ENCODE data around the gene HS3ST4. TPM values are rescaled to one million over a fixed set of nuclear protein-coding genes. Genes with fewer than 3 reads are reported as not detected.
"Not testable (repeated sequence)": the region's sequence is repeated elsewhere in the genome, so short reads cannot be mapped to it uniquely, and the experiment has no call there.

Gene HS3ST4
- total RNA-seq, 1 donor from 2014 or later, result not detected

DNA sequence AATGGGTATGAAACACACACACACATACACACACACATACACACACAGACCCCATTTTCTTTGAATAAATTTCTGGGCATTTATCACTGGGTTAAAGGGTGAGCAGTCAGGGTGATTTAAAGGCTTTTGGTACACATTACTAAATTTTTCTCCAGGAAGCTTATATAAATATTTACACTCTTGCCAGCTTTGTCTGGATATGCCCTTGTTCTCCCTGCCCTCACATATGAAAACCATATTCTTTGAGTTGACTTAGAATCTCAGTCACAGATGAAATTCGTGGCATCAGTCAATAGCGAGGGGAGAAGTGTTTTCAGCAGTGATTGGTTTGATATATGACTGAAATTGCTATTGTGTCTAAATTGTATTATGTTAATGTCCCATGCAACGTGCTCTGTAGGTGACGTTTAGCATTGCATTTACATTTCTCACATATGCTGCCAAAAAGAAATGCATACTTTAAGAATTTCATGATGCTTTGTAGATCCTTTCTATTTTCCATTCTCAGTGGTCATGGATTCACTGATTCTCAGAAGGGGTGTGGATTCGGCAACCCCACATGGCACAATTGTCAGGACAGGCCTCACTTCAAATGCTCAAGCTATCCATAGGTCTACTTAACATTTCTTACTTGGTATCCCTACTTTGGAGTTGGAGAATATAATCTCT is 34.8 kb downstream of the HS3ST4 start:
- DNase-seq (ENCODE audit: missing footprints) (no peak), ATAC-seq (no peak)
- intact Hi-C loops (cut with DNase I), result no loop called here

DNA sequence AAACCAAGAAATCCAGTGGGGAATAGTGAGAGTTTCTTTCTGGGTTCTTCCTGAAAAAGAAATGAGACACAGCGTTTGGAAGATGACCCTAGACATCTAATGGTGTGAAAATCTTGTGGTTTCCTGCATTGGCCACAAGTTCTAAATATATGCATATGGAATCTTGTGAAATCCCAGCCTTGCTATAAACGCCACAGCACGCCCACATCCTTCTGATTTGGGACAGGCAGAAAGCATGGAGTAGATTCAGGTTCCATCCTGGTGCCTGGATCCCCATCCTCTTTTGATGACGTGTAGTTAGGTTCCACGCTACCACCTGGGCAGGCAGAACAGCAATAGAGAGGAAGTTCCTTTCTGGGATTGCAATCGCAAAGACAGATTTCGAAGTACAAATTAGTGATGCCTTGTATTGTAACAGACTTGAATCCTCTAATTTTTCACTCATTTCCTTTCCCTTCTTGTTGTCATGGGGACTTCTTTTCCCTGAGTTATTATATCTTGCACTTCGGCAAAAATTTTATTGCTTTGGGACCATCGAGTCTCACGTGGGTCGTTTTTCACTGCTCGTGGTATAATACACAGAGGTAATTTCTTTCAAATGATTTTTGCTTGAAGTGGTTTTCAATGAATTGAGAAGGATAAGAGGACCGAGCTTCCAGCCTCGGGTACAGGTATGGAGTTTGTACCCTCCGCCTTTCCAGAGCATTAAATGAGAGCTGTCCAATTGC is 37.6 kb downstream of the HS3ST4 start:
- intact Hi-C loops (cut with DNase I), result no loop called here
- ATAC-seq (no peak), DNase-seq (ENCODE audit: missing footprints) (no peak)

DNA sequence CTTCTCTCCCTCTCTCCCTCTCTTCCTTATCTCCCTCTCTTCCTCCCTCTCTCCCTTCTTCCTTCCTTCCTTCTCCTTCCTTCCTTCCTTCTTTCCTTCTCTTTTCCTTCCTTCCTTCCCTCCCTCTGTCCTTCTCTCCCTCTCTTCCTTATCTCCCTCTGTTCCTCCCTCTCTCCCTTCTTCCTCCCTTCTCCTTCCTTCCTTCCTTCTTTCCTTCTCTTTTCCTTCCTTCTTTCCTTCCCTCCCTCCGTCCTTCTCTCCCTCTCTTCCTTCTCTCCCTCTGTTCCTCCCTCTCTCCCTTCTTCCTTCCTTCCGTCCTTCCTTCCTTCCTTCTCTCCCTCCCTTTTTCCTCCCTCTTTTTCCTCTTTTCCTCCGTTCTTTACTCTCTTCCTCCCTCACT is 38.6 kb downstream of the HS3ST4 start:
- DNase-seq (ENCODE audit: missing footprints) (no peak), ATAC-seq (no peak)
- intact Hi-C loops (cut with DNase I), result no loop called here

DNA sequence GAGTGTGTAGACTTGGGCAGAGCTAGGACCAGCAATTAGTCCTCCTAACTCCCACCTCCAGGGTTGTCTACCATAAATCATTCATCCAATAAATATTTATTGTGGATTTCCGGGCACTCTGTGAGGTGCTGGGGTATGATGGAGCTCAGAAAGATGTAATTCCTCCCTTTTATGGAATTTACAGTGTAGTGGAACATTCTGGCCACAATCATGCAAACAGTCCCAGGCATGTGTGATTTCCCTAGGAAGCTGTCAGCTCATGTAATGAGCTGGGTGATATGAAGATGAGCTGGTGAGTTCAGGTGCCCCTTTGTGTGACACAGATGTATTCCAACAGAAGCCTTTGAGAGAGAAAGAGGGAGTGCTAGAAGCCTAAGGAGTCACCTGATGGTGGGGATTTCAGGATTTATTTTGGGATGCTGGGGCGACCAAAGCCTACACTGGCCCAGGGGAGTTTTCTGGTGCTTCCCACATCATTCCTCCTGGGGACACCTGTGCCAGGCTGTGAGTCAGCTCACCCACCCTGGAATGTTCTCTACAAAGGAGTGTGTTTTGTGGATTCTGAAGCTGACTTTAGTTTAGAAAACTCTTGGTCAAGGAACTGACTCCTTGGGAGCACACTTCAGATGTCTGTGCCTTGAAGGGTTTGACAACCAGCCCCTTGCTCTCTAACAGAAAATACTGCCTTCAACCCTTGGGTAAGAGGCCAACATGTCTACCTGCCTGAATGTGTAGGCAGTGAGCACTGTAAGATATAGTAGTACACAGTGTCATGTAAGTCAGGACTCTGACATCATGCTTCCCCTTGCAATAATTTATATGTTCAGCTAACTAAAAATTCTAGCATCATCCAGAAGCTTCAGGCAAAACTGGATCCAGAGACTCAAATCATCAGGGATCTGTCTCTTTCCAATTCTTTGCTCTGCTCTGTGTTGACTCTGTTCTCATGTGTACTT is 42.9 kb downstream of the HS3ST4 start:
- no peak for ATAC-seq
- intact Hi-C loops (cut with DNase I), result no loop called here

DNA sequence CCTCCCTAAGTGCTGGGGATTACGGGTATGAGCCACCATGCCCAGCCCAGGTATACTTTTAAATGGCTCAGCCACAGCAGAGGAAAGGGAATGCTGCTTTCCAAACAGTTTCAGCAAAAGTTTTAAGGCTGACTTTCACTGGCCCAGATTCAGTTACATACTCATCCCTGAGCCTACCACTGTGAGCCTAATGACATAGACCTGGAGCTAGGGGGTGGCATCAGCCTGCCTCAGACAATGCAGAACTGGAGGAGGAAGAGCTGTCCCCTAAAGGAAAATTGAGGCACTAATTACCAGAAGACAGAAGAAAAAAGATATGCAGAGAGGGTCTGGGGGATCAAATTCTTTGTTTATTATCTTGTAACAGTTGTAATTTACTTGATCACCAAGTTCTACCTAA is 43.9 kb downstream of the HS3ST4 start:
- DNase-seq (ENCODE audit: missing footprints) (no peak), ATAC-seq (no peak)
- intact Hi-C loops (cut with DNase I), result no loop called here

More for the DNA sequence above, 42.9 kb downstream of the HS3ST4 start:
- no peak for DNase-seq (ENCODE audit: missing footprints)

DNA sequence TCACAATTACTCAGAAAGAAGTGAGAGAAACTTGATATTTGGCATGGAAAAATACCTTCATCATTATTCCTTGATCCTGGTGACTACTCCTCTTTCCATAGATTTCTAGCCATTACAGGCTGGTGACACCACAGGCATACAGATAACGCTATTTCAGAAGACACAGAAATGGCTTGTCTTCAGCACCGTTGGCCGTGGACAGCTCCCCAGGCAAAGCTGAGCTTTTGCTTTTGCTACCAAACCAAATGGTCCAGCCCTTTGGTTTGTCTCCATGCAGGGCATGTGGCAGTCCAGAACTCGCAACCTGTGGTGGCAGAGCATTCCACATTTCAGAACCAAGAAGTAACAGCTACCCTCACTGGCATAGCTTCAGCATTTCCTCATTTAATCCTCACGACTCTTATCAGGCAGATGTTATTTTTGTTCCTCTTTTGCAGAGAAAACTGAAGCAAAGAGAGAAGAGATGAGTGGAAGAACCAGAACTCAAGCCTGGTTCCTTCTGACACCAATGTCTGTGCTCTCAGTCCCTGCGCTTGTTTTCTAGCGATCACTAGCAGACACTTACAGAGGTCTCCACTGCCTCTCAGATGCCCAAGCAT is 55.5 kb downstream of the HS3ST4 start:
- ATAC-seq (no peak), DNase-seq (ENCODE audit: missing footprints) (no peak)
- intact Hi-C loops (cut with DNase I), result no loop called here

DNA sequence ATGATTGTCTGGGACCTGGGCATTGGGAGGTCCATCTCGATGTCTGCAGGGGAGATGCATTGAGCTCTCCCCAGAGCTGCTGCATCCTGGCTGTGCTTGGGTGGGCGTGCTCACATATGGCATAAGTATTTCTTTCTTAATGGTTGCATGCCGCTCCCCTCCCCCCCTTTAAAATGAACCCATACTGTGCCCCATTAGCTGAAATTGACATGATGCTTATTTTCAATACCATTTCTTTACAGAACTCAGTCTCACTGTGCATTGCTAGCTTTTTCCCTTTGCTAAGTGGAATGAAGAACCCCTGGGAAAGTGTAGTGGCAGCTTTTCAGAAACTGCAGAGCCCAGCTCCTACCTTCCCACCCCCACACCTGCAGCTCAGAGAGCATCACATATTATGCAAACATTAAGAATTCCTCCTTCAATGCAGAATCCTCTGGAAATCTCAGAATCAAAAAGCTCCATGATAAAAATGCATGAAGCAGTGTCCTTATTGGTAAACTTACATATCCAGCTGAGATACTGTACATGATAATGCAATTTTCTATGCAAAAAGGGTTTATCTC is 56.4 kb downstream of the HS3ST4 start:
- DNase-seq (ENCODE audit: missing footprints) (no peak), ATAC-seq (no peak)
- intact Hi-C loops (cut with DNase I), result no loop called here

DNA sequence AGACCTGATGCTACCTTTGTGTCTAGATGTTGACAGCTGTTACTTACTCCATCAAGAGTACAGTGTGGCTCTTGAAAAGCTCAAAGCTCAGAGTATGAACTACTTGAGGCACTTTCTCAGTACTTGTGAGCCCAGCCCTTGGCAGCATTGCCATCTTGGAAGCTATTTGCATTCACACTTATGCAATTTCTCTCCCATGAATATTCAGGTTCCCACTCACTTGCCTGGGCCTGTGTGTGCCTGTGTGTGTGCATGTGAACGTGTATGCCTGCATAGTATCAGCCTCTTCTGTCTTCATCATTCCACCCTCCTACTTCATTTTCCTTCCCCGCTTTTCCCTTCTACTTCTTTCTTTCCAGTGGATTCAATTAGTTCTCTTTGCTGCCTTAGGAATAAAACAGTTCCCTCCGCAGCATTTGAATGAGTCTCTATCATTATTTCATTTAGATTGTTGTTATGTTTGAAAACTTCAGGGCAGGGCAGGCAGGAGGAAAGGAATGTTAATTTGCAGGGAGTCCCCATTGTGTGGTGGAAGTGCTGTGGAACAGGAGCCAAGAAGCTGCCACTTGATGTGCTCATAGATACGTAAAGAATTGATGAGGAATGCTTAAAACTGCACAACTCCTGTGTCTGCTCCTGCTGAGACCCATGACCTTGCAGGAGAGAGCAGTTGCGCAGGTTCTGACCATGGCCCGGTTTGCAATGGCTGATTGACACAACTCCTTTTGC is 58.9 kb downstream of the HS3ST4 start:
- DNase-seq (ENCODE audit: missing footprints) (no peak), ATAC-seq (no peak)
- intact Hi-C loops (cut with DNase I), result no loop called here

DNA sequence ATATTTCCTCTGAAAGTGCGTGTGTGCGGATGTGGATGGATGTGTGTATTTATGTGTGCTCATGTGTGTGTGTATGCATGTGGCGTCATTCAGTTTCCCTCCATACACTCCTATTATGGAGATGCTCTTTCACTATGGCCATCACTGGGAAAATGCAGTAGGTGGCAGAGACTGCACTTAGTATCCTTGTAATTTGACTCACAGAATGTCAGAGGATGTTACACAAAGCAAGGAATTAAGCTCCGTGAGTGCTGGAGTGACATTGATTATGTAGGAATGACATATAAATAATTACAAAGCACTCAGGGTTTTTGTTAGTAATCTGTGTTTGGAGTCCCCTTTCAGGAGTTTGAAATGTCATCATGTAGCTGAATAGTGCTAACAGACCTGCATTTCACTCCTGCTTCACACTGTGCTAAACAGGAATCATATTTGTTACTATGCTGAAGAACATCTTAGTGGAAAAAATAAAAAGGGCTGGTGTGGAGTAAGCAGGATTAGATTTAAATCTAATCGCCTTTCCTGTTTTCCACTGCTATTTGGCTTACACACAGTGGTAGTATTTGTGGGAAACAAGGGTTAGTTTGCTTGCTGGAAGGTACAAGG is 59.6 kb downstream of the HS3ST4 start:
- intact Hi-C loops (cut with DNase I), result no loop called here
- DNase-seq (ENCODE audit: missing footprints) (no peak), ATAC-seq (no peak)

DNA sequence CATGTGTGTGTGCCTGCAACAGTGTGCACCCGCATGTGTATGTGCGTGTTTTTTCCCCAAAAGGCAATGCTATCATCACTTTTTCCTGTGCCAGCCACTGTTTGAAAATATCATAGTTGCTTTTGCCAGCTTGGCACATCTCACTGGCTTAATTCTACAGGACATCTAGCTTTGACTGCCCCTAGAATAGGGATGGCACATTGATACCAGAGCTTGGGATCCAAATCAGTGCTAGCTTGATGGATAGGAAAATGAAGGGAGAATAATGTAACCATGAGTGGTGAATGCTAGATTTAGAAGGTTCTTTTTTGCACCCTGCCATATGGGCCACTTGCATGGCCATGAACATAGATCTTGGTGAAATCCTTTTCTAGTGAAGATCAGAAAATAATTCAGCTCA is 72.7 kb downstream of the HS3ST4 start:
- intact Hi-C loops (cut with DNase I), result no loop called here
- ATAC-seq (no peak), DNase-seq (ENCODE audit: missing footprints) (no peak)

DNA sequence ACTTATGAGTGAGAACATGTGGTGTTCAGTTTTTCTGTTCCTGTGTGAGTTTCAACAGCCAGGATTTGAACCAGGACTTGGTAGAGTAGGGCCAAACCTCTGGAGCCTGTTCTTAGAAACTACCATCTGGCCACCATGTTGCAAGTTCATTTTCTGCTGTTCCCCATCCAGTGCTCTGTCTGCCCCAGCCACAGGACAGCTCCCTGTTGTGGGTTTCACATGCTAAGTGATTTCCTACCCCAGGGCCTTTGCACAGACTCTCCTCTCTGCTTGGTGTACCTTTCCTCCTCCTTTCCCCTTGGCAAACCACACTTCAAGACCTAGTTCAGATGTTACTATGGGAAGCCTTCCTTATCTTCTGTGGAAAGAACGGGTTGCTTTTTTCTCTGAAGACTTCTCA is 79.5 kb downstream of the HS3ST4 start:
- no peak for ATAC-seq
- intact Hi-C loops (cut with DNase I), result no loop called here
- DNase-seq (ENCODE audit: missing footprints), result no peak

DNA sequence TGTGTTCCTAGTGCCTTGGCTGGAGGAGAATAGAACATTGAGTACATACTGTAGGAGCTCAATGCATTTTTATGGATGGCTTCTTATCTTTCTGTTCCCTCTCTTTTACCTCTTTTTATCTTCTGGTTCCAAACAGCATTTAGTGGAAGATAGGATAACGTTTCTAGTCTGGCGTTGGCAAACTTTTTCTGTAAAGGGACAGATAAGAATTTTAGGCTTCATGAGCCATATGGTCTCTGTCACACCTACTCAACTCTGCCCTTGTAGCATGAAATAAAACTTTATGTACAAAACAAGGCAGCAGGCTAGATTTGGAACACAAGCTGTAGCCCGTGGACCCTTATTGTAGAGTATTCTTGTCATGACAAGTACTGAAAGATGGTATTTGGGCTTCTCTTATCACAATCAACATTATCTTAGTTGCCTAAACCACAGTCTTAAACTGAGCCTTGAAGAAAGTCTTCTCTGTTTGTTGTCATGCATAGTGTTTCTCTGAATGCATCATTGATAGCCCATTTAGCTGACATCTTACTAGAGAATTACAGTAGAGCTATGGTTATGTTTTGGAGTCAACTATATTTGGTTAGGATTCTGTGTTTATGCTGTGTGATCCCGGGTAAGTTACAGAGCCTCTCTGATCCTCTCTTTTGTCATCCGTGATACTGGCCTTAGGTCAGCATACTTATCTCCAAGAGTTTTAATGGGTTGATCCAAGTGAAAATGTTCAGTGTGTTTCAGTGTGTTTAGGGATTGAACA is 80.2 kb downstream of the HS3ST4 start:
- ATAC-seq, result no peak
- no peak for DNase-seq (ENCODE audit: missing footprints)
- intact Hi-C loops (cut with DNase I), result no loop called here

DNA sequence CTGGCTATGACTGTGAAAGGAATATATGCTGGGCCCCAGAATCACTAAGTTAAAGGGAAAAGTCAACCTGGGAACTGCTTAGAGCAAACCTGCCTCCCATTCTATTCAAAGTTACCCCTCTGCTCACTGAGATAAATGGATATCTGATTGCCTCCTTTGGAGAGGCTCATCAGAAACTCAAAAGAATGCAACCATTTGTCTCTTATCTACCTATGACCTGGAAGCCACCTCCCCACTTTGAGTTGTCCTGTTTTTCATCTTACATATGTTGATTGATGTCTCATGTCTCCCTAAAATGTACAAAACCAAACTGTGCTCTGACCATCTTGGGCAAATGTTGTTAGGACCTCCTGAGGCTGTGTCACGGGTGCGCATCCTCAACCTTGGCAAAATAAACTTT is 84.5 kb downstream of the HS3ST4 start:
- DNase-seq (ENCODE audit: missing footprints), result not testable (repeated sequence)

DNA sequence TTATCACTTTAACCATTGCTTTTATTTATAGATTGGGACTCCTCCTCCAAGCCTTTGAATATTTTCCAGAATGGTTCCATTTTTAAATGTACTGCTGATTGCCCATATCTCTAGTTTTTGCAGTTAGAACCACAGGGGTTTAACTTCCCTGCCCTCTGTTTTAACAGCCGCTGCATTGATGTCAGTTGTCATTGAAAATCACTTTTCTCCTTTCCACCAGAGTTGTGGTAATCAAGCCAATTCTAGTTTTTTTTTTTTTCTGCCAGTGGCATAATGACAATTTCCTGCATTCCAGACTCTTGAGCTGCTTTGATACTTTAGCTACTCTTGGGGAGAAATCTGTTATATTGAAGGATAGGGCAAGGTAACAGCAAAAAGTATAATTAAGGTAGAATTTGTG is 91.5 kb downstream of the HS3ST4 start:
- intact Hi-C loops (cut with DNase I), result no loop called here
- ATAC-seq, result no peak

More for the DNA sequence above, 84.5 kb downstream of the HS3ST4 start:
- intact Hi-C loops (cut with DNase I); ATAC-seq: not testable (repeated sequence)

DNA sequence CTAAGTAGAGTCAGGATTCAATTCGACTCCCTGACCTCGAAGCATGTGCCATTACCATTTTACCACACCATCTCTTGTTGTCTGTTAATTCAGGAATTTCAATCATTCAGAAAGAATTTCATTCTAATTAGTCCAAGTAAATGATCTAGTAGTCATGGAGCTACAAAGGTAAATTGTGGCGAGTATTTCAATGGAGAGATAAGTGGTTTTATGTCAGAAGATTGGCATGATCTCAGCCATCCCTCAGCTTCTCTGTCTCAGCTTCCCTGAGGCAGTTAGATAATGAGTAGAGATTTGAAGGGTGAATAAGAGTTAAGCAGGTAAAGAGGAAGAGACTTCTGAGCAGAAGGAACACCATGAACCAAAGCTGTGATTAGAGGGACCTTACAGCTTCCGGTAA is 93.6 kb downstream of the HS3ST4 start:
- intact Hi-C loops (cut with DNase I), result no loop called here
- no peak for DNase-seq (ENCODE audit: missing footprints)
- ATAC-seq, result no peak

More for the DNA sequence above, 91.5 kb downstream of the HS3ST4 start:
- no peak for DNase-seq (ENCODE audit: missing footprints)

DNA sequence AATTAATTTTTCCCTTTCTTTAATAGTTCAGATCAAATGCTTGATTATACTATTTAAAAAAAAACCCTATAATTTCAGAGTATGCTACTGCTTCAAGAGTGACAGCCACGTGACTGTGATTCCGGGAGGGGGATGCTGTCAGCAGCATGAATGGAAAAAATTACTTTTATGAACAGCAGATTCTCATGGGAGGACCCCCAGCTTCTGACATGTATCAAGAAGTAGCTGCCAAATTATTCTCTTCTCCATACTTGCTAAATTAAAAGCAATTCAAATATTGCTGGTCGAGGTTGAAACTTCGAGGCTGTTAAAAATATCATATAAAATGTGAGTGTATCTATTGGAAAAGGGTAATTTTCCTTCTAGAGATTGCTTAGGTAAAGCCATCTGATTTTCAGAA is 95.0 kb downstream of the HS3ST4 start:
- ATAC-seq (no peak), DNase-seq (ENCODE audit: missing footprints) (no peak)
- intact Hi-C loops (cut with DNase I), result no loop called here

DNA sequence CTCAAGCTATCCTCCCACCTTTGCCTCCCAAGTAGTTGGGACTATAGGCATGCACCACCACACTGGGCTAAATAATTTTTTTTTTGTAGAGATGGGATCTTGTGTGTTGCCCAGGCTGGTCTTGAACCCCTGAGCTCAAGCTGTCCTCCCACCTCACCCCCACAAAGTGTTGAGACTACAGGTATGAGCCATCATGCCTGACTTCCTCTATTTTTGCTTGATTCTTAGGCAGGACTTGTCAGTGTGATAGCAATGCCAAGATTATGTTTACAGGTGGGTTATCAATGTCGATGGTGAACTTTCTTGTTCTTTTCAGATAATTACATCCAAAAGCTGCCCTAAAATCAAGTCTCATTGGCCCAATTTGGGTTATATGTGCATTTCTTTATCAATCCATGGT is 96.9 kb downstream of the HS3ST4 start:
- ATAC-seq (no peak), DNase-seq (ENCODE audit: missing footprints) (no peak)
- intact Hi-C loops (cut with DNase I), result no loop called here

All from Right ventricle myocardium inferior (tissue), 1 donor.